Neural cell (in vitro differentiated cells): Measurements from ENCODE around the gene BTBD9.

ENCODE experiments used
- EP300 ChIP-seq: fragments of 450-650 bp; conservative IDR thresholded peaks from 2 replicates; pipeline ENCODE4 v1.6.1; 2014; ENCODE audit warnings: antibody characterized with exemption, mild to moderate bottlenecking, moderate library complexity; ENCODE audit not compliant: poor library complexity, severe bottlenecking
- EZH2 ChIP-seq: fragments of 200-600, 300-800 bp; shearing (Covaris generic), sonication (generic); IDR thresholded peaks from 2 replicates; pipeline ENCODE4 v1.6.1; 2014; ENCODE audit warnings: antibody characterized with exemption, low read length, borderline replicate concordance, mild to moderate bottlenecking; ENCODE audit not compliant: insufficient read depth, poor library complexity, severe bottlenecking
- MXI1 ChIP-seq: fragments of 450-650 bp; conservative IDR thresholded peaks from 2 replicates; pipeline ENCODE4 v1.6.1; 2014; ENCODE audit warnings: antibody characterized with exemption, mild to moderate bottlenecking; ENCODE audit not compliant: poor library complexity, severe bottlenecking
- POLR2AphosphoS5 ChIP-seq: IDR thresholded peaks from 2 replicates; pipeline ENCODE4 v1.6.1; 2012
- RAD21 ChIP-seq: fragments of 450-650 bp; conservative IDR thresholded peaks from 2 replicates; pipeline ENCODE4 v1.6.1; 2014; ENCODE audit warnings: antibody characterized with exemption, mild to moderate bottlenecking, moderate library complexity
- TF ChIP-seq, protein P1 (sequence below): fragments of 450-650 bp; IDR thresholded peaks from 2 replicates; pipeline ENCODE4 v1.5.1; 2014; ENCODE audit warnings: antibody characterized with exemption, mild to moderate bottlenecking, moderate library complexity; ENCODE audit not compliant: poor library complexity, severe bottlenecking
- TF ChIP-seq, protein P2 (sequence below): IDR thresholded peaks from 2 replicates; pipeline ENCODE4 v1.6.1; 2012; ENCODE audit warnings: borderline replicate concordance

DNA sequence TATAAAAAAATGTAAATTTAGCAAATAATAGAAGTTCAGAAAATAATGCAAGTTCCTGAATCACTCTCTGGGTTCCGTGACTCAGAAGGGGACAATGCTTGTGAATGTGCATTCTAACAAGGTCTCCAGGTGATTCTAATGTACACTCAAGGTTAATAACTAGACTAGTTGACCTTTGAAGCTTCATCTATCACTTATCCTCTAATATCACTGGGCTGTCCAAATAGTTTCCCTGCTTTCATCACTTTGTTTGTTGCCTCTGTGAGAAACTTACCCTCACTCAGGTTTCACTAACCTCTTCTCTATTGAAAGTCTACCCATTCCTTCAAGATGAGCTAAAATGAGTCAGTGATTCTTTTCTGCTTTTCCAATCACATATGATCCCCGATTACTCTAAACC lies 189.0 kb downstream of the BTBD9 start:
- TF ChIP-seq, protein P1, sequence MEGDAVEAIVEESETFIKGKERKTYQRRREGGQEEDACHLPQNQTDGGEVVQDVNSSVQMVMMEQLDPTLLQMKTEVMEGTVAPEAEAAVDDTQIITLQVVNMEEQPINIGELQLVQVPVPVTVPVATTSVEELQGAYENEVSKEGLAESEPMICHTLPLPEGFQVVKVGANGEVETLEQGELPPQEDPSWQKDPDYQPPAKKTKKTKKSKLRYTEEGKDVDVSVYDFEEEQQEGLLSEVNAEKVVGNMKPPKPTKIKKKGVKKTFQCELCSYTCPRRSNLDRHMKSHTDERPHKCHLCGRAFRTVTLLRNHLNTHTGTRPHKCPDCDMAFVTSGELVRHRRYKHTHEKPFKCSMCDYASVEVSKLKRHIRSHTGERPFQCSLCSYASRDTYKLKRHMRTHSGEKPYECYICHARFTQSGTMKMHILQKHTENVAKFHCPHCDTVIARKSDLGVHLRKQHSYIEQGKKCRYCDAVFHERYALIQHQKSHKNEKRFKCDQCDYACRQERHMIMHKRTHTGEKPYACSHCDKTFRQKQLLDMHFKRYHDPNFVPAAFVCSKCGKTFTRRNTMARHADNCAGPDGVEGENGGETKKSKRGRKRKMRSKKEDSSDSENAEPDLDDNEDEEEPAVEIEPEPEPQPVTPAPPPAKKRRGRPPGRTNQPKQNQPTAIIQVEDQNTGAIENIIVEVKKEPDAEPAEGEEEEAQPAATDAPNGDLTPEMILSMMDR: no peak
- TF ChIP-seq EP300: no peak
- TF ChIP-seq EZH2: no peak
- TF ChIP-seq, protein P2, sequence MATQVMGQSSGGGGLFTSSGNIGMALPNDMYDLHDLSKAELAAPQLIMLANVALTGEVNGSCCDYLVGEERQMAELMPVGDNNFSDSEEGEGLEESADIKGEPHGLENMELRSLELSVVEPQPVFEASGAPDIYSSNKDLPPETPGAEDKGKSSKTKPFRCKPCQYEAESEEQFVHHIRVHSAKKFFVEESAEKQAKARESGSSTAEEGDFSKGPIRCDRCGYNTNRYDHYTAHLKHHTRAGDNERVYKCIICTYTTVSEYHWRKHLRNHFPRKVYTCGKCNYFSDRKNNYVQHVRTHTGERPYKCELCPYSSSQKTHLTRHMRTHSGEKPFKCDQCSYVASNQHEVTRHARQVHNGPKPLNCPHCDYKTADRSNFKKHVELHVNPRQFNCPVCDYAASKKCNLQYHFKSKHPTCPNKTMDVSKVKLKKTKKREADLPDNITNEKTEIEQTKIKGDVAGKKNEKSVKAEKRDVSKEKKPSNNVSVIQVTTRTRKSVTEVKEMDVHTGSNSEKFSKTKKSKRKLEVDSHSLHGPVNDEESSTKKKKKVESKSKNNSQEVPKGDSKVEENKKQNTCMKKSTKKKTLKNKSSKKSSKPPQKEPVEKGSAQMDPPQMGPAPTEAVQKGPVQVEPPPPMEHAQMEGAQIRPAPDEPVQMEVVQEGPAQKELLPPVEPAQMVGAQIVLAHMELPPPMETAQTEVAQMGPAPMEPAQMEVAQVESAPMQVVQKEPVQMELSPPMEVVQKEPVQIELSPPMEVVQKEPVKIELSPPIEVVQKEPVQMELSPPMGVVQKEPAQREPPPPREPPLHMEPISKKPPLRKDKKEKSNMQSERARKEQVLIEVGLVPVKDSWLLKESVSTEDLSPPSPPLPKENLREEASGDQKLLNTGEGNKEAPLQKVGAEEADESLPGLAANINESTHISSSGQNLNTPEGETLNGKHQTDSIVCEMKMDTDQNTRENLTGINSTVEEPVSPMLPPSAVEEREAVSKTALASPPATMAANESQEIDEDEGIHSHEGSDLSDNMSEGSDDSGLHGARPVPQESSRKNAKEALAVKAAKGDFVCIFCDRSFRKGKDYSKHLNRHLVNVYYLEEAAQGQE: no peak
- TF ChIP-seq RAD21: no peak
- no peak for TF ChIP-seq MXI1
- TF ChIP-seq POLR2AphosphoS5: no peak
